Fibroblast of pulmonary artery (primary cell): ENCODE data around the gene CIITA.

Source experiments
- DNase-seq: peaks from one replicate; pipeline ENCODE4 v3.0.0-alpha.2; 2010; ENCODE audit warnings: low read depth
- H3K4me3 ChIP-seq: replicated peaks from 2 replicates; pipeline ENCODE4 v1.5.1; 2011; ENCODE audit warnings: low read depth, mild to moderate bottlenecking, control low read depth, low read length, moderate library complexity
- TF ChIP-seq, protein P1 (sequence below): IDR thresholded peaks from 2 replicates; pipeline ENCODE4 v1.5.1; 2011; ENCODE audit warnings: mild to moderate bottlenecking, control low read depth, low read length, inconsistent platforms; ENCODE audit errors: missing control alignments

The CIITA gene

DNA sequence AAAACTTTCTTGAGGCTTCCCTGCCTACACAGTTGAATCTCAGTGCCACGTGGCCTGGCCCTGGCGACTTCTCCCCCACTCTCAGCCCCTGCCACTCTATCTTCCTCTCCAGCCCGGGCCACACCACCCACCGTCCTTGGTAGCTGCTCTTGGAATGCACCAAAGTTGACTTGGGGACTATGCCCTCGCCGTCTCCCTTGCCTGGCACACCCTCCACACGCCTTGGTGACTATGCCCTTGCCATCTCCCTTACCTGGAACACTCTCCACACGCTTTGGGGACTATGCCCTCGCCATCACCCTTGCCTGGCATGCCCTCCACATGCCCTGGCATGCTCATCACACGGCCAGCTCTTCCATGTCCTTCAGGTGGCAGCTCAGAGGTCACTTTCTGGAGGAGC, 42.9 kb upstream of the CIITA start:
- DNase-seq, result no peak

DNA sequence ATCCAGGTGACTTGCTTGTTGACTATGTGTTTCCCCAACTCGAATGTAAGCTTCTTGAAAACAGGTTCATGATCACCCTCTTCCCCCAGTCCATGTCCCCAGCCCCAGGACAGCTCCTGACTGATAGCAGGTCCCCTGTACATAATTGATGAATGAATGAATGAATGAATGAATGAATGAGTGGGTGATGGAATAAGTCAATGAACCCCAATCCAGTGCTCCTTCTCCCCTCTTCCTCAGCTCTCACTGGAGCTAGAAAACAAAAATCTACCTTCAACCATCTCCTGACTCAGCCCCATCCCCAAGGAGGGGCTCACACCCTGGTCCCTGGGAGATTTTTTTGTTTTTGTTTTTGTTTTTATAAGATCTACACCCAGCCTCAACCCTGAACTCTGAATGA, 42.2 kb upstream of the CIITA start:
- TF ChIP-seq, protein P1, sequence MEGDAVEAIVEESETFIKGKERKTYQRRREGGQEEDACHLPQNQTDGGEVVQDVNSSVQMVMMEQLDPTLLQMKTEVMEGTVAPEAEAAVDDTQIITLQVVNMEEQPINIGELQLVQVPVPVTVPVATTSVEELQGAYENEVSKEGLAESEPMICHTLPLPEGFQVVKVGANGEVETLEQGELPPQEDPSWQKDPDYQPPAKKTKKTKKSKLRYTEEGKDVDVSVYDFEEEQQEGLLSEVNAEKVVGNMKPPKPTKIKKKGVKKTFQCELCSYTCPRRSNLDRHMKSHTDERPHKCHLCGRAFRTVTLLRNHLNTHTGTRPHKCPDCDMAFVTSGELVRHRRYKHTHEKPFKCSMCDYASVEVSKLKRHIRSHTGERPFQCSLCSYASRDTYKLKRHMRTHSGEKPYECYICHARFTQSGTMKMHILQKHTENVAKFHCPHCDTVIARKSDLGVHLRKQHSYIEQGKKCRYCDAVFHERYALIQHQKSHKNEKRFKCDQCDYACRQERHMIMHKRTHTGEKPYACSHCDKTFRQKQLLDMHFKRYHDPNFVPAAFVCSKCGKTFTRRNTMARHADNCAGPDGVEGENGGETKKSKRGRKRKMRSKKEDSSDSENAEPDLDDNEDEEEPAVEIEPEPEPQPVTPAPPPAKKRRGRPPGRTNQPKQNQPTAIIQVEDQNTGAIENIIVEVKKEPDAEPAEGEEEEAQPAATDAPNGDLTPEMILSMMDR, result no peak
- no peak for DNase-seq
- no peak overlapping the region for H3K4me3 ChIP-seq

More for the DNA sequence above, 42.9 kb upstream of the CIITA start:
- H3K4me3 ChIP-seq, result no peak overlapping the region
- TF ChIP-seq, protein P1, result no peak

DNA sequence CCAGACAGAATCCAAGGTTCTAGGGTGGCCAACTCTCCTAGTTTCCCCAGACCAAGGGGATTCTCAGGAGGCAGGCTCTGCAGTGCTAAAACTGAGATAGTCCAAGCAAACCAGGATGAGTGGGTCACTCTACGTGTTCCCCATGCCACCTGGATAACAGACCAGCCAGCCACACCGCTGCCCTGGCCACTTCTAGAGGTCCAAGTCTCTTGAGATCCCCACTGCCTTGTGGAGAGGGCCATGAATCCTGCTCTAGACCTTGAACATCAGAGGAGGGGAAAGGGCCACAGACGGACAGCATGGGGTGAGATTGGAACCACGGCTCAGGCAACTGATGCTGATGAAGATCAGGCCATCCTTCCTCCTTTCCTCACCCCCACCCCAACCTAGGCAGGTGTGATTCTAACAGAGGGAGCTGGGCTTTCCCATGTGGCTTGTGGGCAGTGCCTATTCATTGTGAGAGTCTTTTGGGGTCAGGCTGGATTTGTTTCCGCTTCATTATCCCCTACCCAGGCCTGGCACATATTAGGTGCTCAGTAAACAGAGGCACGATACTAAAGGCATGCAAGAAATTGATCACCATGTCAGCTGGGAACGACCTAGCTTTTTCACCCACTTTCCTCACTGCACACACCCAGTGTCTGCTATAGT, 41.6 kb upstream of the CIITA start:
- TF ChIP-seq, protein P1, result no peak
- DNase-seq, result no peak
- H3K4me3 ChIP-seq, result no peak overlapping the region

DNA sequence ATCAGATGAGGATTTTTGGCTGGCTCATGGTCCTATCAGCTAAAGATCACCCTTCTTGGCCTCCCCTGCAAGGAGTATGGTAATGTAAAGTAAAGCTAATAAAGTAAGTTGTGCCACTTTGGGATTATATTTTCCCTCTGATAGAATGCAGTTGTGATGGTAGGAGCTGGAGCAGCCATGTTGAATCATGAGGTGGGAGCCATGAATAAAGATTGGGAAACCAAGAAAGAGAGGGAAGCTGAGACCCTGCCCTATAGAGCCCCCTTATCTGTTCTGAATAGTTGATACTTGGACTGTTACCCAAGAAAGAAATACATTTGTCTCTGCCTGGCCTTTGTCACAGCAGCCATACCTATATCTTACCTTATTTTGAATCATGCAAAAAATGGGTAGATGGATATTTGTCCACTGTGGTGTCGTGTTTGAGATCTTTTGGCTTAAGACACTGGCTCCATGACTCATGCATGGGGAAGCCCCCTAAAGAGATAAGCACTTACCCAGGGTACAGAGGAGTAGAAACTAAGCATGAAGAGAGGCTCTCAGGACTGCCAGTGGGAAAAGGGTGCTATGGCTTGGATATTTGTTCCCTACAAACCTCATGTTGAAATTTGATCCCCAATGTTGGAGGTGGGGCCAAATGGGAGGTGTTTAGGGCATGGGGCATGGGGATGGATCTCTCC, 40.7 kb upstream of the CIITA start:
- no peak for DNase-seq
- H3K4me3 ChIP-seq, result no peak overlapping the region

DNA sequence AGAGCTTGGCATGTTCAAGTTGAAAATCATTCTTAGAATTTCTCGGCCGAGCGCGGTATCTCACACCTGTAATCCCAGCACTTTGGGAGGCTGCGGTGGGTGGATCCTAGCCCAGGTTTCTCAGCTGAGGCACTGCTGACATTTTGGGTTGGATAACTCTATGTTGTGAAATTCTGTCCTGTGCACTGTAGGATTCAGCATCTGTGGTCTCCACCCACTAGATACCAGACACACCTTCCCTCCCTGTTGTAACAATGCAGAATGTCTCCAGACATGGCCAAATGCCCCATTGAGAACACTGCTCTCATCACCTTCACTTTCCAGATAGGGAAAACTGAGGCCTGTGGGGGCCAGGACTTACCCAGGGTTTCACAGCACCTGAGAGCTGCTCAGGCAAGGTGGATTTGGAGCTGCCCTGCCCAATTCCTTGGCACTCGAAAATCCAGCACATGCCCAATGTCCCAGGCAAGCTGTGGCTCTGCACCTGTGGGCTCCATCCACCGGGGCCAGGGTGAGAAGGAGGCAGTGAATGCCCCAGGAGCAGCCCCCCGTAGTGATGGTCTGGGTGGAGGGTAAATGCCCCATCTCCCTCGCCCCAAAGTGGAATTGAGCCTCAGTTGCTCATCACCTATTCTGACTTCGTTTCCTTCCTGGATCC, 38.3 kb upstream of the CIITA start:
- TF ChIP-seq, protein P1, result no peak
- no peak for DNase-seq
- no peak overlapping the region for H3K4me3 ChIP-seq

More for the DNA sequence above, 40.7 kb upstream of the CIITA start:
- TF ChIP-seq, protein P1, result no peak

DNA sequence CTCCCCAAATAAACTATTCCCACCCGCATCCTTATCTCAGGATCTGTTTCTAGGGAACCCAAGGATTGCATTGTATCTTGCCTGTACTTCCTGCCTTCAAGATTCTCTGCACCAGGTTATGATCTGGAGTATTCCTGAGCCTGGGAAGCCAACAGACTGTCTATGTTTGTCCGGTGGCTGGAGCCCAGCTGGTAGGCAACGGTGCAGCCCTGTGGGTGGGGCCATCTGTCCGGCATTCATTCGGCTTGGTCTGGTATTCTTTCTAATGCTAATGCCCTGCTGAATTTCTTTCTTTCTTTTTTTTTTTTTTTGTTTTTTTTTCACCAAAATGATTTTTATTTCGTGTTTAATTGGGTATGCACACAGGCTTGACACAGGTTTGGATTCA, 37.7 kb upstream of the CIITA start:
- no peak for DNase-seq
- H3K4me3 ChIP-seq, result no peak overlapping the region
- TF ChIP-seq, protein P1, result no peak
